ENCODE measurements around the gene ALDH5A1. TPM values are rescaled to one million over a fixed set of nuclear protein-coding genes. Genes with fewer than 3 reads are reported as not detected.

Gene ALDH5A1
- total RNA-seq = 1.8 and 2.9 TPM in 2 replicates

DNA sequence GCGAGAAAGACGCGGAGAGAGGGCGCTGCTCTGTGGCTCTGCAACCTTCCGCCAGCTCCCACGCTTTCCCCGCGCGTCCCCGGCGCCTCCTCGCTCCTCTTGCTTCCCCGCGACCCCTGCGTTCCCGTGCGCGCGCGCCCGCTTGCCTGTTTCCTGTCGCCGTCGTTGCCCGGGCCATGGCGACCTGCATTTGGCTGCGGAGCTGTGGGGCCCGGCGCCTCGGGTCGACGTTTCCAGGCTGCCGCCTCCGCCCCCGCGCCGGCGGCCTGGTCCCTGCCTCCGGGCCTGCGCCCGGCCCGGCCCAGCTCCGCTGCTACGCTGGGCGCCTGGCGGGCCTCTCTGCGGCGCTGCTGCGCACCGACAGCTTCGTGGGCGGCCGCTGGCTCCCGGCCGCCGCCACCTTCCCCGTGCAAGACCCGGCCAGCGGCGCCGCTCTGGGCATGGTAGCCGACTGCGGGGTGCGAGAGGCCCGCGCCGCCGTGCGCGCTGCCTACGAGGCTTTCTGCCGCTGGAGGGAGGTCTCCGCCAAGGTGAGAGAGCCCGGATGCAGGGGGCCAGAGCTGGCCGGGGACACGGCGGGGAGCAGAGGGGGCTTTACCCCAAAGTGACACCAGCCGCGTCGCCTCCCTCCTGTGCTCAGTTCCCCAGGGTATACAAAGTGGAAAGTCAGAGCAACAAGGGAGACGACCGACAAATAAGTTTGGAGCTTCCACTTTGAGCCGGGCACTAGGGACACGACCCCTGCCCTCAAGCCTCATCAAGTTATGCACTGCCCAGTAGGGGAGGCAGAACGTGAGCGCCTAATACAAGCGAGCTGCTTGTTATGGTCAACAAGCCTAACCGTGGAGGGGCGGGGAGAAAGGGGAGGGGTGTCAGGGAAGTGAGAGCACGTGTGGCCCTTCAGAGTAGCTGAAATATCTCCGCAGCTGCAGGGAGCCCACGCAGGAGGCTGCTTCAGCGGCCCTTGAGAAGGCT, at the start of gene ALDH5A1:
TSS of gene ALDH5A1 (plus strand) at position 149 of the 975 bp plus-strand sequence. CDS start at position 177, 28 bp downstream.

DNA sequence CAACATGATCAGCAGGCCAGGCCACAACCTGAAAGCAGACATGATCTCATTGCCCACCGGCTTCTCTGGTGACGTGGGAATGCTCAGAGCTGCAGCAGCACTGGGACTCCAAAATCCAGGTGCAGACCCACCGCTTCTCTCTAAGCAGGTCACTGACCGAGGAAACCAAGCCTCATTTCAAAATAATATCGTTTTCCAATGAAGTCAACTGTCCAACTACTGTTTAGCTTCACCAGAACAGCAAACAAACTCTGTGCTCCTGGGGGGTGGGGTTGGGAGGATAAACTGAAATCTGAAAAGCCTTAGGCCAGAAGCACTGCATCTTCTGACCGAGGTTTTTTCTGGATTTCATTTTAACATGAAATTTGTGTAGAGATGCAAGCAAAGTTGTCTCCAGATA, 5.3 kb upstream of the ALDH5A1 start, which contains the start of gene GPLD1:
TSS of gene GPLD1 (minus strand) at position 109 of the 400 bp plus-strand sequence. CDS start at position 42, 67 bp downstream.

Other genes starting within 250 kb of the ALDH5A1 start
- gene DCDC2, start 136.9 kb upstream of the ALDH5A1 start, total RNA-seq = not detected in 2 replicates
- gene MRS2, start 92.0 kb upstream of the ALDH5A1 start, total RNA-seq = 12.1 and 13.1 TPM in 2 replicates
- gene GPLD1, start 5.4 kb upstream of the ALDH5A1 start, total RNA-seq = 0.75 and 0.92 TPM in 2 replicates
- under 0.01 and 0.06 TPM in 2 replicates for gene KIAA0319, start 151.2 kb downstream of the ALDH5A1 start, total RNA-seq
- gene TDP2, start 171.9 kb downstream of the ALDH5A1 start, total RNA-seq = 21.3 and 25.1 TPM in 2 replicates
- 9.9 and 11.6 TPM in 2 replicates for gene ACOT13, start 172.1 kb downstream of the ALDH5A1 start, total RNA-seq
- gene C6orf62, start 224.2 kb downstream of the ALDH5A1 start, total RNA-seq = 83.3 and 83.8 TPM in 2 replicates